ENCODE measurements around the gene PLXND1.

The PLXND1 gene

GRCh38 chr3:129627350-129628168 is 21.1 kb upstream of the PLXND1 start:
- DNase-seq (ENCODE audit: low read depth in 2 of 2), result peak; percentile 29 to 40

GRCh38 chr3:129626744-129627349 is 20.4 kb upstream of the PLXND1 start:
- peak; percentile 33 for DNase-seq (ENCODE audit: low read depth in 2 of 2)

DNA sequence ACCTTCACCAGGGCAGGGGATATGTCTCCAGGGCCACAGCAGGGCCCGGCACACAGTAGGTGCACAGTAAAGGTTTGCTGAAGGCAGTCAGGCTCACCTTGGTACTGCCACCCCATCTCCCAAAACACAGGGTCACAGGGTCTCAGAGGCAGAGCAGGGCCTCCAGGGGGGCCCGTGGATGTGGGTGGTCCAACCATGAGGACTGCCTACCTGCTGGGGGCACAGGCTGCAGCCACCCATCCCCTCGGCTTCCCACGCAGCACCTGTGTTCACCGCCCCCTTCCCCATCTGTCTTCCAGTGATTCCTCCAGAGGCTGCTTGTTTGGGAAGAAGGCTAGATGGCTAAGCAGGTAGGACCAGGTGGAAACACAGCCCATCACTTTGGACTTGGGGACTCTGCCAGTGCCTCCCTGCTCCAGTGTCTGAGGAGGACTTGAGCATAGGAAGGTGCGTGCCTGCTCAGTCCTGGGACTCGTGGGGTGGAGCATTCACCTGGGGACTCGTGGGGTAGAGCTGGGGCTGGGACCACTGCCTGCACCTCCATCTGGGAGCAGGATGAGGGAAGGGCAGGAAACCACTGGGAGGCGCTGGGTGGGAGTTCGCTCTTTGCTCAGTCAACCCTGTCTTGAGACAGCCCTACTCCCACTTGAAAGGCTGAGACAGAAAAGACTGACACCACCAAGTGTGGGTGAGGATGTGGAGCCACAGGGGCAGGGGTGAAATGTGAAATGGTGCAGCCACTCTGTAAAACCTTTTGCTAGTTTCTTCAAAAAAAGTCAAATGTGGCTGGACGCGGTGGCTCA is 18.8 kb upstream of the PLXND1 start:
- DNase-seq (ENCODE audit: low read depth in 2 of 2), result no peak

- no peak for DNase-seq (ENCODE audit: low read depth in 2 of 2)
Measured at GRCh38 chr3:129624347-129625071, 18.0 kb upstream of the PLXND1 start.

DNA sequence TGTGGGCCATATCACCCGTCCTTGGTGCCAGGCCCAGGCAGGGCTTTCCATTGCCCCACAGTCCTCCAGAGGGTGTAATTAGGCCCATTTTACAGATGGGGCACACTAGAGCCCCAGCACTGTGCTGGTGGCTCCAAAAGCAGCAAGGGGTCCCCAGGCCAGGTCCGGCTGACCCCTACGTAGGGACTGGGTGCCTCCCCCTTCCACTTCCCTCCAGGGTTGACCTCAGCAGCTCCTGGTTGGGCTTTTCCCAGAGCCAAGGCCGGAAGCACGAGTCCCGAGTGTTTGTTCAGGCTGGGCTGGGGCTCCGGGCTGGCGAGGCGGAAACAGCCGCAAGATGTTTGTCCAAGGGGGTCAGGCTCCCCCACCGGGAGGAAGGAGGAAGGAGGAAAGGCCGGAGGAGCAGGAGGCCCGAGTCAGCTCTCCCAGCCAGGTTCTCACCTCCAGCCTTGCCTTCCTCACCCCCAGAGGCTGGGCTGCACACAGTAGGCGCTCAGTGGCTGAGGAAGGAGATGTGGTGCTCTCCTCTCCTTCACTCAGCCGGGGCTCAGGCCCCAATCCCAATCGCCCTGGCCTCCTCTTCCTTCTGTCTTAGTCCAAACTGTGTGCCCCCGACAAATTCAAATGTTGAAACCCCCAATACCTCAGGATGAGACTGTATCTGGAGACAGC is 17.1 kb upstream of the PLXND1 start:
- DNase-seq (ENCODE audit: low read depth in 2 of 2), result no peak

GRCh38 chr3:129622933-129623332 is 16.5 kb upstream of the PLXND1 start:
- DNase-seq (ENCODE audit: low read depth in 2 of 2), result no peak

DNA sequence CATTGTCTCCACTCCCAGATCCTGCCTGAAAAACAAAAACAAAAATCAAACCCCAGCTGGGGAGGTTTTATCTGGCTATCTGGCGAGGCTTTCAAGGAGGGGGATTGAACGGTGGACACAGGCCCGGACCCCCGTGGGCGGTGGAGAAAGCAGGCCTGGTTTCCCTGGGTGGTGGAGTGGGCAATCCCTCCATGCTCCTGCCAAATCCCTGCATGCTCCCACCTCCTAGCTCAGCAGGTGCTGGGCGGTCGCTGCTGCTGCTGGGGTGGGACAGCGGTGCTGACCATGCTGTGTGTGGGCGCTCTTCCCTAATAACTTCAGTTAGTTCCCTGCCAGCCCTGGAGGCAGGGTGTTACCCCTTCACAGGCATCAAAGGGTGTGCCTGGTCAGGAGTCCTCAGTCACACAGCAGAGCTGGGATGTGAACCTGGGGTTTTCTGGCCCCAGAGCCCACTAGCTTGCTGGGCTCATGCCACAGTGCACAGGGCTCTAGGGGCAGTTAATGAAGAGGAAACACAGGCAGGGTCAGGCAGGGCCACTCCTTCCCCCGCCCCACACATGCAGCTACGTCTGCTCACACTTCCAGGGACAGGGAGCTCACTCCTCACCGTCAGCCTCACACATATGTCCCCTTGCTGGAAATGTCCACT is 15.9 kb upstream of the PLXND1 start:
- no peak for DNase-seq (ENCODE audit: low read depth in 2 of 2)

DNA sequence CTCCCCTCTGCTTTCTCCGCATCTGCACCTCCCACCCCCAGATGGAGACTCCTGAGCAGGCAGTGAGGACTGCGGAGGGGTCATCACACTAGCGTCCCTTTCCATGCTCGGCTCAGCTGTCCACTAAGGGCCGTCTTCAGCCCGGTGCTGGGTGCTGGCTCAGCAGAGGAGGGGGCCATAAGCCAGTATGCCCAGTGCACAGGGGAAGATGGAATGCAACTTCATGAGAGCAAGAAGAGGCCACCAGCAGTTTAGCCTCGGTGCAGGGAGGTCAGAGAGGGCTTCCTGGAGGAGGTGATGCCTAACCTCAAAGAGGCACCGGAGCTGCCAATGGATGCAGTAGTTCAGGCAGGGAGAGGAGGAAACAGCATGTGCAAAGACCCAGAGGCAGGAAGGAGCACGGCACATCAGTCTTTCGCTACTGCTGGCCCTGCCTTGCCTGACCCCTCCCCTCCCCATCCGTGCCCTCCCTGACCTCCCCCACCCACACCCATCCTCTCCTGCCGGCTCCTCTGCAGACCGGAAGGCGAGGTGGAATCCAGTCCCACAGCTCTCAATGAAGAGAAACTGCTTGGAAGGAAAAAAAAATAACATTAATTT is 15.2 kb upstream of the PLXND1 start:
- no peak for DNase-seq (ENCODE audit: low read depth in 2 of 2)

DNA sequence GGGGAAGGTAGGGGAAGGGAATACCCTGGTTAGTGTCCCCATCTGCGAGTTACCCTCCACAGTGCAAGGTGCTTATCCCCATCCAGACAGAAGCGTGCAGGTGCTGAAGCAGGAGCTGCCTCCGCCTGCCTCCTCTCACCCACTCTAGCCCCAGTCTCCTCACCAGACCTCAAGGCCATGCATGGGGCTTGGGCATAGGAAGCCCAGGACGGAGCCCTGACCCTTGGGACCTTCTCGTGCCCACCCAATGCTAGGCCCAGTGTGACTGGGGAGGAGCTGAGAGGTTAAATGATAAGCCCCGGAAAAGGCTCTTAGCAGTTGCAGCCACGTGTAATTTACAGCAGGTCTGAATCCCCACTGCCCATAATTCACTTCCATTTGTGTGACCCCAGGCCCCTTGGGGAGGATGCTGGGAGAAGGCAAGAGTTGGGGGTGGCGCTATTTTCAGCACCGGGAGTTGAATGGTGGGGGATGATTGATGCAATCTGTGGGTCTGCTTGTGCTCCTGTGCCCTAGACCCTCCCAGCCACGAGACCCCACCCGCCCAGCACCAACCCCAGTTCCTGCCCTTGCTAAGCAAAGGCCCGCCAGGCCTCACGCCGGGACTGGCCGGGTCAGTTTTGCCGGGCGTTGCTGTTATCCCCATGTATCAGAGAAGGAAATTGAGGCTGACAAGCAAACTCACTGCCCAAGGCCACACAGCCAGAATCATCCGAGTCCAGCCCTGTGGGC is 14.5 kb upstream of the PLXND1 start:
- DNase-seq (ENCODE audit: low read depth in 2 of 2), result no peak

DNA sequence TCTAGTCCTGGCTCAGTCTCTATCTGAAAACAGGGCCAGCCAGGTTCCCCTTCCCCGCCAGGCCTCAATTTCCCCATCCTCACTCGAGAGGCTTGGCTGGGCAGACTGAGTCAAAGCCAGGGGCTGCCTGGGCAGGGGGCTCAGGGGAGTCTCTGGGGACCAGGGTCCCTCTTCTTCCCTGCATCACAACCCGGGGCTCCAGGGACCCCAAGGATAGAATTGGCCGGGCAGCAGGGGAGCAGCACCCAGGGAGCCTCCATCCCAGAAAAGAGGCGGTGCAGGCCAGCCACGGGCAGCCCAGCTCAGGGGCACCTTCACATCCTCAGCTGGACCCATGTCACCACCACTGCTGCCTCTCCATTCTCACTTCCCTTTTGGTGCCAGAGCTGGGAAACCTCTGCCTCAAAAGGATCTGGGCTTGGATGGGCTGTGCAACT is 13.3 kb upstream of the PLXND1 start:
- no peak for DNase-seq (ENCODE audit: low read depth in 2 of 2)

DNA sequence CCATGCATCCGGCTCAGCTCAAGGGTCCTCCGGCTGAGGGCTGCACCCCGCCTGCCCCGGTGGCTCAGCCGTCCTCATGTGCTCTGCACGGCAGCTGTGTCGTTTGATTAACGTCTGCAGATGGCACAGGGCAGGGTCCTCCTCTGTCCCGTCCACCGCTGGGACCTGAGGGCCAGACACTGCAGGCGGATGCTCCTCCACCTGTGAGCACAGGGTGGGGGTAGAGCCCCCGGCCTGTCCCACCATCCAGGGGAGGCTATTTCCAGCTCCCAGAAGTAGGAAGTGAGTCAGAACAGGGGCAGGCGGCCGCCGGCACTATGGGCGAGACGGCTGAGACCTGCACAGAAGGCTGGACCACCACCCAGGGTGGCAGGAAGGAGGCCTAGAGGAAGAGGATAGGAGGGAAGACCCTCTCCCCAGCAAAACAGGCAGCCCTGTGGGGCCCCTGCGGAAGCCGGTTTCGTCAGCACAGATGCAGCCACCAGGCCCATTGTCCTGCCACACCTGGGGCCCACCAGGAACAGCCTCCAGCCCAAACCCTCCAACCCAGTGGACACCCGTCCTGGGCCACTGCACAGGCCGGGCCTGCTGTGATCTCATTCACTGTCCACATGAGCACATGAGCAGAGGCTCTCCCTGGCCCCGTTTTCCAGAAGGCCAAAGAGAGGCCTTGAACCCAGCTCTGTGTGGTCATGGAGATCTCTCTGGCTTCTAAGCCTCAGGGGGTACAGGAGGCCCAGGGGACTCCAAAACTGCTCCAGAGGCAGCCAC is 12.6 kb upstream of the PLXND1 start:
- DNase-seq (ENCODE audit: low read depth in 2 of 2), result no peak

DNA sequence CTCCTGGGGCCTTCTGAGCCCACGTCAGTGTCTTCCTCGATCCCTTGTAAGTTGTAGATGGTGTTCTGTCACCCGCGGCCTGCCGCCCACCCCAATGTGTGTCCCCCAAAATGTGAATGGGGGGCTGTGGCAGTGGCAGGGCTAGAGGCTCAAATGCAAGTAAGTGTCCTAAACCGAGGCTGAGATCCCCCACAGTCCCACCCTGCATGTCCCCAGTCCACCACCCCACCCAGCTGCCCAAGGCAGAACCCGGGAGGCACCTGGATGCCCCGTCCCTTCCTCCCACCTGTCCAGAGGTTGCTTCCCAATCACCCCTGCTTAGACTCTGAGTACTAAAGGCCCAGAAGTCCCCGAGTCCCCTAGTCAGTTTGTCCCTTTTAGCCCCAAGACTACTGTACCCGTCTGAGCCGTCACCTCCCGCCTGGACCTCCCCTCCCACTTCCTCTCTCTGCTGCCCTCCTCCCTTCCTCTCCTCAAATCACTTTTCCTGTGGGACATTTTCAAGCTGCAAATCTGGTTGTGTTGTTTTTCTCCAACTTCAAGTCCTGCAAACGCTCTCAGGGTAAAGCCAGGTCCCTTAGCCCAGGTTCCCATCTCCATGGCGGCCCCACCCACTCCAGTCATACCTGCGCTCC is 11.8 kb upstream of the PLXND1 start:
- DNase-seq (ENCODE audit: low read depth in 2 of 2), result no peak

GRCh38 chr3:129617381-129618185 is 11.1 kb upstream of the PLXND1 start:
- no peak for DNase-seq (ENCODE audit: low read depth in 2 of 2)

DNA sequence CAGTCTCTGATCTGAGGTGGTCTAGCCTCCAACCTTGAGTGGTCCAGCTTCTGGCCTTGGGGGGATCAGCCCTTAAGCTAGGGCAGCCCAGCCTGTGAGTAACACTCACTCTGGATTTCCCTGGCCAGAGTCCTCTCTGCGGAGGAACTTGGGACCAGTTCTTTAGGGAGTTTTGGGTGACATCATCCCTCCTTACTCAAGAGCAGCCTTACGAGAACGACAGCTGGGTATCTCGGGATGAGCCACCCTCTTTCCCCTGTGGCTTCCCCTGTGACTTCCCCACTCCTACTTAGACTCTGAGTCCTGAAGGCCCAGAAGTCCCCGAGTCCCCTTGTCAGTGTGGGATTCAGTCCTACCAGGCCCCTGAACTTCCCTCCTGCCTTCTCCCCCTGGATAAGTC is 10.2 kb upstream of the PLXND1 start:
- no peak for DNase-seq (ENCODE audit: low read depth in 2 of 2)

GRCh38 chr3:129616291-129616690 is 9.8 kb upstream of the PLXND1 start:
- DNase-seq (ENCODE audit: low read depth in 2 of 2), result no peak

DNA sequence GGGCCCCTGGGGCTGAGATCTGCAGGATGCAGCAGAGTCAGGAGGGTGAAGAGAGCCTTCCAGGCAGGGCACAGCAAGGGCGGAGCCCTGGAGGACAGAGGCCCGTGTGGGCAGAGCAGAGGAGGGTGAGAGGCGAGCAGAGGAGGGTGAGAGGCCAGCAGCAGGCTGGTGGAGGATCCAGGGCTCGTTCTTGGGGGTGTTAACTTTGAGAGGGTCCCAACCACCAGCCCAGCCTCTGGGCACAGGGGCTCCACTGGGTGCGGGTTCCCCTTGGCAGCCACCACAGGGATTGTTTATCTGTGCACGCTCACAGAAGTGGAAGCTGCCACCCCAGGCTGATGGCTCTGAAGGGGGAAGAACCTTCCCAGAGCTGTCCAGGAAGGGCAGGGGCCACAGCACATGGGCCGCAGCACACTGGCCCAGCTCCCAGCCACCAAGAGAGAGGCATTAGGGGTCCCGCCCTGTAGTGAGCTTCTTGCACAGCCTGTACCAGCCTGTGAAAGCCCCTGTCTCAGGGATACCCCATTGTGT is 9.3 kb upstream of the PLXND1 start:
- no peak for DNase-seq (ENCODE audit: low read depth in 2 of 2)

DNA sequence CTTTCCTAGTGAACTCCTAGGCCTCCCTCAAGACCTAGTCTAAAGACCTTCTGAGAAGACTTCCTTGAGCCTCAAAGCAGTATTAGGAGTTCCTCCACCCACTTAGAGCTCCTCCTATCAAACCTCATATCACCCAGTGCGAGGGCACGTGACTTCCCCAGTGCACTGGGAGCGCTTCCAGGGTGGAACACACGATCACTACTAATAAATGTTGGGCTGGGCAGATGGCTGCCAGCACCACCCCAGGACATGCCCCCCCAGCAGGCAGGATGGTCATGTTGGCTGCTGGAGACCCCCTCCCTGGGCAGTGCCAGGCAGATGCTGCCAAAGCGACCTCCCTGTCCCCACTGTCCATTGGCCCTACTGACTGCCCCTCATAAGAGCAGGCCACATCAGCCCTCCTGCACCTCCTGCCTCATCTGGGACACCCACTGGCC is 8.5 kb upstream of the PLXND1 start:
- no peak for DNase-seq (ENCODE audit: low read depth in 2 of 2)

Measured in stimulated activated CD8-positive, alpha-beta memory T cell treated with anti-CD3 and anti-CD28 coated beads, Interleukin-2, amount 100 ng/mL, for 1 hour (primary cell).